NCI-H1694 treated with DMSO at 0.1 percent for 48 hours (cell line): ENCODE measurements around the gene MTA1.

Experiments used
- DNase-seq: peaks from one replicate; lab custom pipeline; 2025; lab: John Stamatoyannopoulos, UW

The MTA1 gene

GRCh38 chr14:105445901-105446845 lies 26.5 kb downstream of the MTA1 start:
- no peak for DNase-seq

GRCh38 chr14:105446971-105447370 lies 27.3 kb downstream of the MTA1 start:
- no peak for DNase-seq

- no peak for DNase-seq
Measured at GRCh38 chr14:105447651-105448640, 28.3 kb downstream of the MTA1 start.

- DNase-seq = peak; percentile 84
Measured at GRCh38 chr14:105448706-105449111, 29.1 kb downstream of the MTA1 start.

- DNase-seq = no peak
Measured at GRCh38 chr14:105449276-105450122, 29.9 kb downstream of the MTA1 start.

GRCh38 chr14:105450123-105450505 lies 30.5 kb downstream of the MTA1 start:
- DNase-seq = no peak

- DNase-seq = no peak
Measured at GRCh38 chr14:105450864-105451720, 31.5 kb downstream of the MTA1 start.

GRCh38 chr14:105452963-105453362 lies 33.3 kb downstream of the MTA1 start:
- no peak for DNase-seq

- no peak for DNase-seq
Measured at GRCh38 chr14:105453847-105454246, 34.2 kb downstream of the MTA1 start.

- DNase-seq = no peak
Measured at GRCh38 chr14:105455086-105455640, 35.5 kb downstream of the MTA1 start.

- DNase-seq = no peak
Measured at GRCh38 chr14:105455766-105456660, 36.4 kb downstream of the MTA1 start.

GRCh38 chr14:105456736-105457617 lies 37.4 kb downstream of the MTA1 start:
- DNase-seq = no peak

- DNase-seq = no peak
Measured at GRCh38 chr14:105458010-105458409, 38.4 kb downstream of the MTA1 start.

GRCh38 chr14:105458571-105458970 lies 38.9 kb downstream of the MTA1 start:
- DNase-seq = no peak

- DNase-seq = no peak
Measured at GRCh38 chr14:105460116-105460515, 40.5 kb downstream of the MTA1 start.

- DNase-seq = no peak
Measured at GRCh38 chr14:105460616-105461015, 41.0 kb downstream of the MTA1 start.

- no peak for DNase-seq
Measured at GRCh38 chr14:105461903-105462302, 42.3 kb downstream of the MTA1 start.

GRCh38 chr14:105464501-105464900 lies 44.9 kb downstream of the MTA1 start:
- DNase-seq = no peak
